Endothelial cell of umbilical vein (primary cell): ENCODE data around the gene ARHGAP18. TPM values are rescaled to one million over a fixed set of nuclear protein-coding genes. Genes with fewer than 3 reads are reported as not detected.

ENCODE experiments used
- BruUV-seq: library from RNA; stranded (reverse); fragments of 400-500 nt; replicated peaks from 2 replicates; lab custom pipeline; 2021; lab: Mats Ljungman, UMichigan
- CTCF ChIA-PET: fragments of 300-600, 350-600 bp; sonication (Branson Sonifier 250); formaldehyde crosslinking; loops from one replicate; lab custom pipeline; 2021; ENCODE audit warnings: antibody characterized with exemption, inconsistent platforms; lab: Charles Lee
- POLR2A ChIA-PET: fragments of 300-600, 350-600 bp; sonication (Branson Sonifier 250); formaldehyde crosslinking; loops from one replicate; lab custom pipeline; 2021; ENCODE audit warnings: antibody characterized with exemption, inconsistent platforms; lab: Charles Lee
- DNase-seq: peaks from one replicate; pipeline ENCODE4 v3.0.0-alpha.2; 2011; ENCODE audit warnings: low read depth, low spot score
- FAIRE-seq: peaks from 2 replicates; lab custom pipeline; 2011; peaks lifted over from hg19 to GRCh38; lab: Jason Lieb, UNC
- H2AFZ ChIP-seq: 2 replicates; pipeline ENCODE4 v1.6.0; 2012; ENCODE audit warnings: low read depth, low read length, control low read depth, inconsistent platforms
- H3K27ac ChIP-seq: 2 replicates; pipeline ENCODE4 v1.5.1; 2011; ENCODE audit warnings: low read depth, mild to moderate bottlenecking, control low read depth, low read length, moderate library complexity; ENCODE audit not compliant: insufficient read depth
- H3K27me3 ChIP-seq, 2 experiments: 2 replicates each; pipeline versions ENCODE4 v1.6.0 to v1.6.1; 2011; ENCODE audit warnings: low read length in 2 of 2, mixed read lengths in 1 of 2; ENCODE audit not compliant: control insufficient read depth in 2 of 2, insufficient read depth in 2 of 2
- H3K36me3 ChIP-seq, 2 experiments: 2 replicates in 1 of 2; 3 replicates in 1 of 2; pipeline ENCODE4 v1.5.1; 2011; ENCODE audit warnings: low read length in 2 of 2, mild to moderate bottlenecking in 1 of 2, moderate library complexity in 1 of 2; ENCODE audit not compliant: control insufficient read depth in 2 of 2, insufficient read depth in 2 of 2; ENCODE audit errors: extremely low read depth in 1 of 2
- H3K4me1 ChIP-seq: 3 replicates; pipeline ENCODE4 v1.5.1; 2011; ENCODE audit warnings: mild to moderate bottlenecking, low read length; ENCODE audit not compliant: control insufficient read depth, insufficient read depth; ENCODE audit errors: extremely low read depth
- H3K4me2 ChIP-seq: 2 replicates; pipeline ENCODE4 v1.6.1; 2011; ENCODE audit warnings: low read length, control low read depth, mixed read lengths; ENCODE audit not compliant: insufficient read depth
- H3K4me3 ChIP-seq, 3 experiments: fragments of 200-600 bp in 1 of 3; sonication (generic), shearing (Covaris generic) in 1 of 3; replicated peaks in 1 of 3; 2 replicates each; pipeline ENCODE4 v1.5.1; 2011 to 2016; ENCODE audit warnings: control low read depth in 3 of 3, low read length in 3 of 3, mild to moderate bottlenecking in 2 of 3, inconsistent platforms in 1 of 3, low read depth in 1 of 3, moderate library complexity in 1 of 3; ENCODE audit not compliant: insufficient read depth in 1 of 3
- H3K79me2 ChIP-seq: 2 replicates; pipeline ENCODE4 v1.6.0; 2012; ENCODE audit warnings: low read length, inconsistent platforms; ENCODE audit not compliant: control insufficient read depth, insufficient read depth
- H3K9ac ChIP-seq: replicated peaks from 2 replicates; pipeline ENCODE3; 2011; ENCODE audit warnings: low read length, control low read depth; ENCODE audit not compliant: insufficient read depth; ENCODE audit errors: extremely low read depth
- H3K9me1 ChIP-seq: replicated peaks from 3 replicates; pipeline ENCODE4 v1.6.0; 2011; ENCODE audit warnings: mild to moderate bottlenecking, low read length; ENCODE audit not compliant: control insufficient read depth, insufficient read depth; ENCODE audit errors: extremely low read depth
- H3K9me3 ChIP-seq: replicated peaks from 2 replicates; pipeline ENCODE4 v1.5.1; 2012; ENCODE audit warnings: low read length, inconsistent platforms; ENCODE audit not compliant: control insufficient read depth, insufficient read depth
- H4K20me1 ChIP-seq: replicated peaks from 2 replicates; pipeline ENCODE3; 2011; ENCODE audit warnings: mild to moderate bottlenecking, low read length; ENCODE audit not compliant: control insufficient read depth, insufficient read depth; ENCODE audit errors: extremely low read depth
- FOS ChIP-seq: IDR thresholded peaks from 2 replicates; pipeline ENCODE4 v1.6.1; 2011; ENCODE audit warnings: mild to moderate bottlenecking, low read length, moderate library complexity, borderline replicate concordance; ENCODE audit not compliant: insufficient read depth
- JUN ChIP-seq: IDR thresholded peaks from 2 replicates; pipeline ENCODE4 v1.6.1; 2011; ENCODE audit warnings: borderline replicate concordance, low read depth; ENCODE audit not compliant: insufficient read length, insufficient read depth
- MYC ChIP-seq: IDR thresholded peaks from one replicate; pipeline ENCODE4 v1.6.1; 2011; ENCODE audit warnings: mild to moderate bottlenecking, low read depth, low read length
- POLR2A ChIP-seq: IDR thresholded peaks from 2 replicates; pipeline ENCODE4 v1.6.1; 2012; ENCODE audit warnings: low read depth, mild to moderate bottlenecking, control low read depth, low read length
- POLR2AphosphoS5 ChIP-seq: IDR thresholded peaks from 2 replicates; pipeline ENCODE4 v1.6.1; 2012; ENCODE audit warnings: low read depth, mild to moderate bottlenecking, control low read depth, low read length, moderate library complexity; ENCODE audit not compliant: insufficient read depth
- dilution Hi-C: fragments of 300-500 bp; cut with MboI; formaldehyde crosslinking; loops from one replicate; pipeline ENCODE4 v1.15.0; 2019; ENCODE audit warnings: low sequenced_read_pairs; ENCODE audit not compliant: extremely low pct_ligation_motif_present
- intact Hi-C: fragments of 100-400 bp; cut with micrococcal nuclease; formaldehyde crosslinking; loops from one replicate; pipeline ENCODE4 v1.10.0; 2022
- polyA plus RNA-seq, 4 experiments: library from polyadenylated mRNA; depleted of rRNA in 3 of 4; stranded (reverse) in 3 of 4; unstranded in 1 of 4; fragments of >200 nt; gene quantifications; 2 replicates each; pipeline versions ENCODE4 v1.2.1 to v1.2.3, GENCODE V29; 2011 to 2012; ENCODE audit warnings: missing spikeins in 1 of 4
- total RNA-seq: library from RNA; stranded (reverse); gene quantifications from 2 replicates; pipeline ENCODE4 v1.2.3, GENCODE V29; 2021
- TF ChIP-seq, protein P1 (sequence below), 2 donors: IDR thresholded peaks; 1 replicate in 1 of 2; 2 replicates in 1 of 2; pipeline ENCODE4 v1.5.1; 2011; ENCODE audit warnings: low read length in 2 of 2, mild to moderate bottlenecking in 2 of 2, moderate library complexity in 2 of 2, control low read depth in 1 of 2, inconsistent platforms in 1 of 2, low read depth in 1 of 2; ENCODE audit not compliant: insufficient read depth in 1 of 2; ENCODE audit errors: extremely low read depth in 1 of 2

ARHGAP18 gene
- total and polyA plus RNA-seq, 2 donors (not counting 3 experiments of a cell fraction or from before 2014, with no cell fraction given), result 13.1 to 86.1 TPM

DNA sequence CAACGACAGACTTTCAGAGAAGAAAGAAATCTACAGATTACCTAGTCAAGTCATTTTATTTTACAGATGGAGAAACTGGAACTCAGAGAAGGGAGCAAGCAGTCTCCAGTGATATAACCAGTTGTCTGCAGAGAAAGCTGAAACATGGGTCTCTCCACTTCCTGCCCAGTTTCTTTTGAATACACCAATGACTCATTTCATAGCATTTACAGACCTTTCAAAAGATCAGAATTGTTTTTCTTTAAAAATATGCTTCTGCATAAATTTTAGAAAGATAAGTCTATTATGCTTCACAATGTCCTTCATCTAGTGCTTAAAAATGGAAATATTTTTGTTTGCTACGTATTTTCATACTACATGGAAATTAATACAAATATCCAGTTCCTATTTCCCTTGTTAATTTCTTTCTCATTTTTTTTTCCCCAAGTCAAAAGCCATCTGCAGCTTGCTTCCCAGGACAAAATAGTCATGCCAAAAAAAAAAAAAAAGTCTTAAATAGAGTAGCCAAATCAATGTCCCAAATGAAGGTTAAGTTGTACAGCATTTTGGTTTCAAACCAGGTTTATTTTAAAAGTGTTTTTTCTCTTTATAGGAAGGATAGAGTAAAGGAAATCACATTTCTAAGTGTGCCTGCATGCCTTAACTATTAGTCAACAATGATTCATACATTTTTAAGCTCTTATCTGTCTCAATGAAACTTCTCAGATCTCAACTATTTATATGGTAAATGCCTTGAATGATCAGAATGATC is 36.9 kb downstream of the ARHGAP18 start:
- H3K27ac ChIP-seq, result peak overlapping the region; percentile 93
- TF ChIP-seq POLR2AphosphoS5 (peak; percentile 17), MYC (no peak), JUN (peak; percentile 97), POLR2A (no peak), FOS (peak; percentile 88)
- TF ChIP-seq, protein P1, sequence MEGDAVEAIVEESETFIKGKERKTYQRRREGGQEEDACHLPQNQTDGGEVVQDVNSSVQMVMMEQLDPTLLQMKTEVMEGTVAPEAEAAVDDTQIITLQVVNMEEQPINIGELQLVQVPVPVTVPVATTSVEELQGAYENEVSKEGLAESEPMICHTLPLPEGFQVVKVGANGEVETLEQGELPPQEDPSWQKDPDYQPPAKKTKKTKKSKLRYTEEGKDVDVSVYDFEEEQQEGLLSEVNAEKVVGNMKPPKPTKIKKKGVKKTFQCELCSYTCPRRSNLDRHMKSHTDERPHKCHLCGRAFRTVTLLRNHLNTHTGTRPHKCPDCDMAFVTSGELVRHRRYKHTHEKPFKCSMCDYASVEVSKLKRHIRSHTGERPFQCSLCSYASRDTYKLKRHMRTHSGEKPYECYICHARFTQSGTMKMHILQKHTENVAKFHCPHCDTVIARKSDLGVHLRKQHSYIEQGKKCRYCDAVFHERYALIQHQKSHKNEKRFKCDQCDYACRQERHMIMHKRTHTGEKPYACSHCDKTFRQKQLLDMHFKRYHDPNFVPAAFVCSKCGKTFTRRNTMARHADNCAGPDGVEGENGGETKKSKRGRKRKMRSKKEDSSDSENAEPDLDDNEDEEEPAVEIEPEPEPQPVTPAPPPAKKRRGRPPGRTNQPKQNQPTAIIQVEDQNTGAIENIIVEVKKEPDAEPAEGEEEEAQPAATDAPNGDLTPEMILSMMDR (IDR thresholded peaks at IDR 0.05; ENCODE audit: extremely low read depth in 1 of 2, insufficient read depth in 1 of 2, low read depth in 1 of 2, low read length in 2 of 2), result no peak
- FAIRE-seq (peak; percentile 85), DNase-seq (peak; percentile 88)
- H4K20me1 ChIP-seq, result no peaks in the 10 kb centered on the region
- CTCF ChIA-PET, result interaction anchor here (0.8 to 2.7 kb wide), 19 partner anchors 8 to 348 kb away, joined by 3 to 16 read pairs (median 4); partner anchors contain the start of gene ARHGAP18
- peak overlapping the region in 1 of 3 experiments; percentile 58 for H3K4me3 ChIP-seq
- peak overlapping the region; percentile 95 for H3K4me2 ChIP-seq
- no peak overlapping the region for H2AFZ ChIP-seq
- H3K4me1 ChIP-seq, result peaks cover 72% of the 10 kb centered on the region
- peak overlapping the region; percentile 95 for H3K9ac ChIP-seq
- H3K79me2 ChIP-seq, result peaks cover 61% of the 10 kb centered on the region
- POLR2A ChIA-PET, result interaction anchor here (0.7 to 2.4 kb wide), 8 partner anchors 8 to 37 kb away, joined by 3 to 16 read pairs (median 4); partner anchors contain the start of gene ARHGAP18
- no peaks in the 10 kb centered on the region for H3K9me3 ChIP-seq
- H3K27me3 ChIP-seq, result no peaks in the 10 kb centered on the region
- no peaks in the 10 kb centered on the region for H3K9me1 ChIP-seq
- BruUV-seq, result no TSS peak
- H3K36me3 ChIP-seq, result no peaks in the 10 kb centered on the region
- dilution Hi-C loops, result no loop called here
- intact Hi-C loops, result loop anchor here (1.0 to 5.0 kb wide), 8 partner anchors 11 to 348 kb away; partner anchors contain the start of gene ARHGAP18
